CD14-positive monocyte (primary cell): ENCODE results near the gene CAMK1D. TPM values are rescaled to one million over a fixed set of nuclear protein-coding genes. Genes with fewer than 3 reads are reported as not detected.

Source experiments
- DNase-seq, 3 donors: peaks; one replicate each; pipeline ENCODE4 v3.0.0-alpha.2; 2011 to 2022
- H2AFZ ChIP-seq: 2 replicates; pipeline ENCODE4 v1.6.0; 2012; ENCODE audit warnings: mild to moderate bottlenecking, low read depth, low read length, inconsistent platforms; ENCODE audit not compliant: insufficient read depth, poor library complexity, severe bottlenecking
- H3K27ac ChIP-seq, 2 donors: 1 replicate in 1 of 2; 2 replicates in 1 of 2; pipeline ENCODE4 v1.5.1; 2012 to 2013; ENCODE audit warnings: low read length in 2 of 2, control low read depth in 1 of 2, inconsistent platforms in 1 of 2, low read depth in 1 of 2, mild to moderate bottlenecking in 1 of 2
- H3K27me3 ChIP-seq, 2 donors: one replicate each; pipeline versions ENCODE4 v1.6.0 to v1.6.1; 2011 to 2013; ENCODE audit warnings: low read length in 2 of 2; ENCODE audit not compliant: control insufficient read depth in 2 of 2, insufficient read depth in 2 of 2
- H3K36me3 ChIP-seq, 2 donors: replicated peaks in 1 of 2; 1 replicate in 1 of 2; 2 replicates in 1 of 2; pipeline versions ENCODE4 v1.5.1 to v1.6.1; 2012 to 2013; ENCODE audit warnings: low read length in 2 of 2, control low read depth in 1 of 2, inconsistent platforms in 1 of 2, mild to moderate bottlenecking in 1 of 2; ENCODE audit not compliant: insufficient read depth in 2 of 2, control insufficient read depth in 1 of 2
- H3K4me1 ChIP-seq, 2 donors: 1 replicate in 1 of 2; 2 replicates in 1 of 2; pipeline versions ENCODE4 v1.5.1 to v1.6.1; 2012 to 2013; ENCODE audit warnings: low read length in 2 of 2, control low read depth in 1 of 2, inconsistent platforms in 1 of 2, mild to moderate bottlenecking in 1 of 2, moderate library complexity in 1 of 2; ENCODE audit not compliant: insufficient read depth in 2 of 2, control insufficient read depth in 1 of 2
- H3K4me2 ChIP-seq: replicated peaks from 2 replicates; pipeline ENCODE3; 2012; ENCODE audit warnings: low read length, moderate library complexity, mild to moderate bottlenecking; ENCODE audit not compliant: poor library complexity, severe bottlenecking; ENCODE audit errors: extremely low read depth
- H3K4me3 ChIP-seq, 3 experiments: fragments of 200-600 bp in 1 of 3; sonication (generic) in 1 of 3; replicated peaks in 1 of 3; 1 replicate in 2 of 3; 2 replicates in 1 of 3; pipeline ENCODE4 v1.5.1; 2011 to 2013; ENCODE audit warnings: low read length in 3 of 3, mild to moderate bottlenecking in 3 of 3, control low read depth in 2 of 3, low read depth in 2 of 3, inconsistent platforms in 1 of 3, moderate library complexity in 1 of 3
- H3K79me2 ChIP-seq: 2 replicates; pipeline ENCODE4 v1.6.0; 2012; ENCODE audit warnings: mild to moderate bottlenecking, control low read depth, inconsistent platforms, low read length, moderate library complexity; ENCODE audit not compliant: insufficient read depth
- H3K9ac ChIP-seq: 2 replicates; pipeline ENCODE4 v1.6.0; 2017; ENCODE audit warnings: low read length, mild to moderate bottlenecking; ENCODE audit not compliant: insufficient read depth, poor library complexity, severe bottlenecking
- H3K9me3 ChIP-seq, 2 donors: replicated peaks in 1 of 2; 1 replicate in 1 of 2; 2 replicates in 1 of 2; pipeline versions ENCODE4 v1.5.1 to v1.6.1; 2012 to 2013; ENCODE audit warnings: low read length in 2 of 2, control low read depth in 1 of 2; ENCODE audit not compliant: control insufficient read depth in 1 of 2, insufficient read depth in 1 of 2
- H4K20me1 ChIP-seq: 2 replicates; pipeline ENCODE4 v1.6.0; 2012; ENCODE audit warnings: mild to moderate bottlenecking, low read length, control low read depth, moderate library complexity; ENCODE audit not compliant: insufficient read depth
- H3K27ac Mint-ChIP-seq, 7 donors: one replicate each; pipeline ENCODE4 v1.8.0; 2020; ENCODE audit warnings: mild to moderate bottlenecking in 7 of 7, mixed read lengths in 7 of 7, moderate library complexity in 6 of 7, inconsistent platforms in 2 of 7
- H3K27me3 Mint-ChIP-seq, 3 donors: one replicate each; pipeline ENCODE4 v1.8.0; 2021 to 2022; ENCODE audit warnings: low read depth in 3 of 3, mild to moderate bottlenecking in 3 of 3, mixed read lengths in 3 of 3, moderate library complexity in 3 of 3, inconsistent platforms in 1 of 3
- H3K36me3 Mint-ChIP-seq, 2 donors: one replicate each; pipeline ENCODE4 v1.8.0; 2020; ENCODE audit warnings: mixed read lengths in 2 of 2, inconsistent platforms in 1 of 2, mild to moderate bottlenecking in 1 of 2
- H3K4me1 Mint-ChIP-seq: one replicate; pipeline ENCODE4 v1.8.0; 2020; ENCODE audit warnings: mild to moderate bottlenecking, mixed read lengths
- H3K4me3 Mint-ChIP-seq, 2 donors: one replicate each; pipeline ENCODE4 v1.8.0; 2020; ENCODE audit warnings: mild to moderate bottlenecking in 2 of 2, mixed read lengths in 2 of 2, moderate library complexity in 1 of 2
- H3K9me3 Mint-ChIP-seq, 7 donors: one replicate each; pipeline ENCODE4 v1.8.0; 2020 to 2022; ENCODE audit warnings: mixed read lengths in 7 of 7, mild to moderate bottlenecking in 6 of 7, moderate library complexity in 6 of 7, inconsistent platforms in 2 of 7
- CTCF ChIP-seq: fragments of 200-600 bp; IDR thresholded peaks from one replicate; pipeline ENCODE4 v1.8.0; 2022; ENCODE audit warnings: antibody characterized with exemption, mild to moderate bottlenecking
- WGBS: methylation state at CpG from one replicate; pipeline ENCODE4 v1.1.5; 2013; ENCODE audit warnings: missing lambda C conversion rate; ENCODE audit not compliant: insufficient coverage; 5-methylcytosine and 5-hydroxymethylcytosine counted together
- intact Hi-C, 2 donors: fragments of 100-400 bp; cut with micrococcal nuclease; formaldehyde crosslinking; loops; one replicate each; pipeline versions ENCODE4 v1.15.0 to v1.15.1; 2023
- polyA plus RNA-seq, 3 donors: library from polyadenylated mRNA; depleted of rRNA in 1 of 3; unstranded in 2 of 3; stranded (reverse) in 1 of 3; fragments of 300-500 nt in 2 of 3; fragments of >200 nt in 1 of 3; fragmentation: Illumina TruSeq in 2 of 3; gene quantifications; 1 replicate in 2 of 3; 2 replicates in 1 of 3; pipeline ENCODE4 v1.2.3, GENCODE V29; 2012 to 2021

CAMK1D gene
- polyA plus RNA-seq, 3 donors, result 6.7 to 11.8 (median 7.1) TPM

DNA sequence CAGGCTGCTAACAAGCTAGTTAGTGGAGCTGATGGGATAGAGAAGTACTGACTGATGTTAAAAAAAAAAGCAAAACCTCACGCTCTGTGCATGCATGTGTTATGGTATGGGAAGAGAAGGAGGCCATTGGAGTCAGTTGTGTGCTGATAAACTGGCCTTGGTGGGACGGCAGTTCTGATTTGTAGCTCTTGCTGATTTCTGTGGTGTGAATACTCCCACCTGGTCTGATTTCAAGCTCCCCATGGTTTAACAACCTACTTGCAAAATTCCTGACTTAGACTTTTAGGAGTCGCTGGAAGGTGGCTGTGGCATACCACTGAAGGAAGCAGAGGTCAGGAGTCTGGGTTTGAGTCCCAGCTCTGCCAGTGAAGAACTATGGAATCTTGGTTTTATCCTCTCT lies 15.2 kb downstream of the CAMK1D start:
- H3K27ac Mint-ChIP-seq, result peak overlapping the region in 1 of 7 donors; percentile 62

DNA sequence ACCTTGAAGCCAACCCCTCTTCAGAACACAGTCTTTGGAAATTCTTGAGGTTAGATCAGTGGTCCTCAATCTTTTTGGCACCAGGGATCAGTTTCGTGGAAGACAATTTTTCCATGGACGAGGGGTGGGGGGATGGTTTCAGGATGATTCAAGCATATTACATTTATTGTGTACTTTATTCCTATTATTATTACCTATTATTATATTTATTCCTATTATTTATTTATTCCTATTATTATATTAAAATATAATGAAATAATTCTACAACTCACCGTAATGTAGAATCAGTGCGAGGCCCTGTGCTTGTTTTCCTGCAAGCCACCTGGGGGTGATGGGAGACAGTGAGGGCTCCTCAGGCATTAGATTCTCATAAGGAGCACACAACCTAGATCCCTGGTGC lies 17.9 kb downstream of the CAMK1D start:
- H3K36me3 Mint-ChIP-seq, result peaks cover 0 to 2% of the 10 kb centered on the region in 2 donors
- no peak for TF ChIP-seq CTCF
- WGBS, result no CpG with 5 or more reads among the region's 4 CpGs
- H3K27ac Mint-ChIP-seq, result no peak overlapping the region
- H2AFZ ChIP-seq, result no peak overlapping the region
- H3K9me3 Mint-ChIP-seq, result peaks cover 0 to 12% (median 5%) of the 10 kb centered on the region in 7 donors
- H3K79me2 ChIP-seq, result no peaks in the 10 kb centered on the region
- H3K9ac ChIP-seq, result no peak overlapping the region
- H3K4me3 Mint-ChIP-seq, result no peak overlapping the region
- no peak overlapping the region for H3K27ac ChIP-seq
- DNase-seq, result no peak
- peaks cover 59% of the 10 kb centered on the region for H4K20me1 ChIP-seq
- H3K4me2 ChIP-seq, result no peak overlapping the region
- intact Hi-C loops, result no loop called here
- no peak overlapping the region for H3K4me3 ChIP-seq
- H3K9me3 ChIP-seq, result peaks cover 0 to 4% of the 10 kb centered on the region in 2 donors
- H3K27me3 Mint-ChIP-seq, result peaks cover 0 to 4% (median 2%) of the 10 kb centered on the region in 3 donors
- H3K4me1 Mint-ChIP-seq, result peaks cover 6% of the 10 kb centered on the region
- H3K4me1 ChIP-seq, result peaks cover 3 to 5% of the 10 kb centered on the region in 2 donors
- no peaks in the 10 kb centered on the region for H3K27me3 ChIP-seq
- no peaks in the 10 kb centered on the region for H3K36me3 ChIP-seq

More for the DNA sequence above, 15.2 kb downstream of the CAMK1D start:
- Histone ChIP-seq H3K9ac (no peak overlapping the region), H3K27me3 (no peaks in the 10 kb centered on the region), H4K20me1 (peaks cover 71% of the 10 kb centered on the region), H3K36me3 (no peaks in the 10 kb centered on the region), H2AFZ (no peak overlapping the region), H3K79me2 (no peaks in the 10 kb centered on the region), H3K27ac (no peak overlapping the region), H3K9me3 (peaks cover 0 to 4% of the 10 kb centered on the region in 2 donors), H3K4me3 (no peak overlapping the region), H3K4me2 (no peak overlapping the region), H3K4me1 (peaks cover 3 to 5% of the 10 kb centered on the region in 2 donors)
- Mint-ChIP-seq H3K36me3 (peaks cover 0 to 4% of the 10 kb centered on the region in 2 donors), H3K4me1 (peaks cover 14% of the 10 kb centered on the region), H3K9me3 (peaks cover 0 to 12% (median 5%) of the 10 kb centered on the region in 7 donors), H3K4me3 (no peak overlapping the region), H3K27me3 (peaks cover 0 to 3% (median 0%) of the 10 kb centered on the region in 3 donors)
- no peak for DNase-seq
- intact Hi-C loops, result no loop called here
- 86% methylated on average over 1 of the region's 3 CpGs for WGBS
- no peak for TF ChIP-seq CTCF
